ENCODE results near the gene COLQ.
A peak's percentile ranks its signal among the peaks of the same experiment; 100 is the strongest.

Gene COLQ

GRCh38 chr3:15519096-15519495 is 2.4 kb downstream of the COLQ start:
- DNase-seq, result no peak

- no peak for DNase-seq
Measured at GRCh38 chr3:15514663-15515340, 6.7 kb downstream of the COLQ start.

- DNase-seq, result no peak
Measured at GRCh38 chr3:15513810-15514662, 7.5 kb downstream of the COLQ start.

- no peak for DNase-seq
Measured at GRCh38 chr3:15513116-15513515, 8.4 kb downstream of the COLQ start.

GRCh38 chr3:15512166-15512565 is 9.3 kb downstream of the COLQ start:
- DNase-seq, result peak; percentile 81

- DNase-seq, result no peak
Measured at GRCh38 chr3:15511156-15511555, 10.3 kb downstream of the COLQ start.

GRCh38 chr3:15510493-15510892 is 11.0 kb downstream of the COLQ start:
- DNase-seq, result no peak

- DNase-seq, result no peak
Measured at GRCh38 chr3:15506571-15506970, 14.9 kb downstream of the COLQ start.

- DNase-seq, result no peak
Measured at GRCh38 chr3:15505479-15506165, 15.9 kb downstream of the COLQ start.

GRCh38 chr3:15502616-15503015 is 18.9 kb downstream of the COLQ start:
- DNase-seq, result no peak

- no peak for DNase-seq
Measured at GRCh38 chr3:15501126-15501525, 20.4 kb downstream of the COLQ start.

- DNase-seq, result no peak
Measured at GRCh38 chr3:15500107-15500724, 21.3 kb downstream of the COLQ start.

- DNase-seq, result no peak
Measured at GRCh38 chr3:15499536-15499935, 22.0 kb downstream of the COLQ start.

- DNase-seq, result no peak
Measured at GRCh38 chr3:15498431-15499214, 22.9 kb downstream of the COLQ start.

- DNase-seq, result no peak
Measured at GRCh38 chr3:15497964-15498363, 23.5 kb downstream of the COLQ start.

- DNase-seq, result no peak
Measured at GRCh38 chr3:15496341-15496664, 25.2 kb downstream of the COLQ start.

- DNase-seq, result no peak
Measured at GRCh38 chr3:15495461-15496340, 25.8 kb downstream of the COLQ start.

- no peak for DNase-seq
Measured at GRCh38 chr3:15493436-15493835, 28.1 kb downstream of the COLQ start.

- no peak for DNase-seq
Measured at GRCh38 chr3:15492847-15493360, 28.6 kb downstream of the COLQ start.

GRCh38 chr3:15491143-15491542 is 30.4 kb downstream of the COLQ start:
- no peak for DNase-seq

- no peak for DNase-seq
Measured at GRCh38 chr3:15490158-15490557, 31.3 kb downstream of the COLQ start.
